ENCODE results near the gene ACOX3. TPM values are rescaled to one million over a fixed set of nuclear protein-coding genes. Genes with fewer than 3 reads are reported as not detected.

Gene ACOX3
- total RNA-seq, 4 donors from 2014 or later, result 19.0 to 32.9 (median 22.1) TPM

DNA sequence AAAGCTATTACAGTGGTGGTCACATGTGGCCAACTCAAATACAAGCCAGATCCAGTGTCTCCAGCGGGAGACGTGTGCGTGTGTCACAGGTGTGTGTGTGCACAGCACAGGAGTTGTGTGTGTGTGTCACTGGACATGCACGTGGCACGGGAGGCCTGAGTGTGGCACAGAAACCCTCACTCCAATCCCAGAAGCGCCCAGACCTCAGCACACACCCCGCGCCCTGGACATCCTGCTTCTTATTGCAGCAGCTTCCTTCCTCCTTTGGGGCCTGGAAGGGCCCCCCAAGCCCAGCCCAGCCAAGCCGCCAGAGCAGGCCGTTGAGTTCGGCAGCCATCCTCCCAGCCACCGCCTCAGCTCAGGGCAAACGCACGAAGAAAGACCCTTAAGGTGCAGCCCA, 37.9 kb downstream of the ACOX3 start:
- TF ChIP-seq POLR2A (IDR thresholded peaks at IDR 0.05), result no peak
- TF ChIP-seq, protein P1, sequence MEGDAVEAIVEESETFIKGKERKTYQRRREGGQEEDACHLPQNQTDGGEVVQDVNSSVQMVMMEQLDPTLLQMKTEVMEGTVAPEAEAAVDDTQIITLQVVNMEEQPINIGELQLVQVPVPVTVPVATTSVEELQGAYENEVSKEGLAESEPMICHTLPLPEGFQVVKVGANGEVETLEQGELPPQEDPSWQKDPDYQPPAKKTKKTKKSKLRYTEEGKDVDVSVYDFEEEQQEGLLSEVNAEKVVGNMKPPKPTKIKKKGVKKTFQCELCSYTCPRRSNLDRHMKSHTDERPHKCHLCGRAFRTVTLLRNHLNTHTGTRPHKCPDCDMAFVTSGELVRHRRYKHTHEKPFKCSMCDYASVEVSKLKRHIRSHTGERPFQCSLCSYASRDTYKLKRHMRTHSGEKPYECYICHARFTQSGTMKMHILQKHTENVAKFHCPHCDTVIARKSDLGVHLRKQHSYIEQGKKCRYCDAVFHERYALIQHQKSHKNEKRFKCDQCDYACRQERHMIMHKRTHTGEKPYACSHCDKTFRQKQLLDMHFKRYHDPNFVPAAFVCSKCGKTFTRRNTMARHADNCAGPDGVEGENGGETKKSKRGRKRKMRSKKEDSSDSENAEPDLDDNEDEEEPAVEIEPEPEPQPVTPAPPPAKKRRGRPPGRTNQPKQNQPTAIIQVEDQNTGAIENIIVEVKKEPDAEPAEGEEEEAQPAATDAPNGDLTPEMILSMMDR (IDR thresholded peaks at IDR 0.05 in 4 of 5, conservative IDR thresholded peaks at IDR 0.05 in 1 of 5), result no peak
- Histone ChIP-seq H3K9me3 (no peaks in the 10 kb centered on the region), H3K4me3 (no peak overlapping the region), H3K4me1 (peaks cover 11 to 15% of the 10 kb centered on the region in 2 donors), H3K27me3 (no peaks in the 10 kb centered on the region), H3K27ac (peak overlapping the region; percentile 35 to 68 (median 60)), H3K36me3 (peaks cover 0 to 37% of the 10 kb centered on the region in 2 donors)
- in situ Hi-C loops (cut with MboI; ENCODE audit: low sequenced_read_pairs in 4 of 4), result loop anchor here (5.0 to 10.0 kb wide), 2 partner anchors 88 to 160 kb away; no protein-coding TSS in a partner anchor
- DNase-seq (no peak), ATAC-seq (peak in 1 of 2 donors; percentile 17)
- intact Hi-C loops (cut with DNase I; ENCODE audit: low total_unique reads), result loop anchor here (1.0 to 2.0 kb wide), 3 partner anchors 127 to 160 kb away; no protein-coding TSS in a partner anchor

DNA sequence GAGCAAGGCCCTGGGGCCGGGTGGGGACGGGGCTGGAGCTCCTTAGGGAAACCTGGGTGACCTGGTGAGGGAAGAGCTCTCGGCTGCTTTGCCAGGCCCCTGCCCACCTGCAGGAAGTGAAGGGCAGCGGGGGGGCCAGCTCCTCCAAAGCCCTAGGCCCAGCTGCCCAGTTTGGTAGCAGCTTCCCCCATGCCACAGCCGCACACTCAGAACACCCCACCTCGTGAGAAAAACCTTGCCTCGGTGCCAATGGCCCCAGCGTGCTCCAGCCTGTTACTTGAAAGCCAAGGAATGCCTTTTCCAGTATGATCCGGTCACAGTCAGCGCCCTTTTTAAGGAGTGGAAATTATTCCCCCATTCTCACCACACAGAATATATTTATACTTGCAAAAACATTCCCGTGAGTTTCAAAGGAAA, 38.3 kb downstream of the ACOX3 start:
- Histone ChIP-seq H3K36me3 (peaks cover 0 to 37% of the 10 kb centered on the region in 2 donors), H3K27ac (peak overlapping the region; percentile 35 to 68 (median 60)), H3K9me3 (no peaks in the 10 kb centered on the region), H3K27me3 (no peaks in the 10 kb centered on the region), H3K4me3 (no peak overlapping the region), H3K4me1 (peaks cover 11 to 15% of the 10 kb centered on the region in 2 donors)
- intact Hi-C loops (cut with DNase I; ENCODE audit: low total_unique reads) (loop anchor here (2.0 kb wide), 1 partner anchor 135 kb away; no protein-coding TSS in a partner anchor), in situ Hi-C loops (cut with MboI; ENCODE audit: low sequenced_read_pairs in 4 of 4) (loop anchor here (5.0 to 10.0 kb wide), 2 partner anchors 87 to 160 kb away; no protein-coding TSS in a partner anchor)
- no peak for TF ChIP-seq POLR2A (IDR thresholded peaks at IDR 0.05)
- TF ChIP-seq, protein P1 (IDR thresholded peaks at IDR 0.05 in 4 of 5, conservative IDR thresholded peaks at IDR 0.05 in 1 of 5), result no peak
- no peak for DNase-seq
- peak in 1 of 2 donors; percentile 7 for ATAC-seq

DNA sequence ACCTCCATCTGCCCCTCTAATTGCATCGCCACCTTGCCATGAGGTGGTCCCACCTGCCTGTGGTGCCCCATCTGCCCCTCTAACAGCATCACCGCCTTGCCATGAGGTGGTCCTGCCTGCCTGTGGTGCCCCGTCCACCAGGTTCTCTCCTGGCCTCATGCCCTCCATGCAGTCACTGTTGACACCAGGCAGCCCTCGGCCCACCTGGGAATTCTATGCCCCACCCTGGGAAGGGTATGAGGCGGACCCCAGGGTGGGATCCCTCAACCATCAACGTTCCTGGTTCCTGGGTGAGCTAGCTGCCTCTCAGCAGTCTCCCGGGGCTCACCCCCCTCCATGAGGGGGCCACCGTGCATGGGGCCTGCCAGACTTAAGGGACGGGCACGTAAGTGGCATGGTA, 38.9 kb downstream of the ACOX3 start:
- DNase-seq (no peak), ATAC-seq (no peak)
- no peaks in the 10 kb centered on the region for H3K27me3 ChIP-seq

DNA sequence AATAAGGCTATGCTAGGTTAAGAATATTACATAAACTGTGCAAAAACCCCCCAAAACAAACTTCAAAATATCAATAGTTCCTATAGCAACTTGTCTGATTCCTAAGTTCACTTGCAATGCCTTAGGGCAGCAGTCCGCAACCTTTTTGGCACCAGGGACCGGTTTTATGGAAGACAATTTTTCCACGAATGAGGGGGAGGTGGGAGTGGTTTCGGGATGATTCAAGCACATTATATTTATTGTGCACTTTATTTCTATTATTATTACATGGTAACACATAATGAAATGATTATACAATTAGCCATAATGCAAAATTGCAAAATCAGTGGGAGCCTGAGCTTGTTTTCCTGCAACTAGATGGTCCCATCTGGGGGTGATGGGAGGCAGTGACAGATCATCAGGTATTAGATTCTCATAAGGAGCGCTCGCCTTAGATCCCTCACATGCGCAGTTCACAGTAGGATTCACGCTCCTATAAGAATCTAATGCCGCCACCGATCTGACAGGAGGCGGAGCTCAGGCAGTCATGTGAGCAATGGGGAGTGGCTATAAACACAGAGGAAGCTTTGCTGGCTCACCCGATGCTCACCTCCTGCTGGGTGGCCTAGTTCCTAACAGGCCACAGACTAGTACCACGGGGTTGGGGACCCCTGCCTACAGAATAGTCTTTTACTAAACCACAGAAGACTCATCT, 39.7 kb downstream of the ACOX3 start:
- in situ Hi-C loops (cut with MboI; ENCODE audit: low sequenced_read_pairs in 4 of 4) (loop anchor here (5.0 to 10.0 kb wide), 2 partner anchors 86 to 158 kb away; no protein-coding TSS in a partner anchor), intact Hi-C loops (cut with DNase I; ENCODE audit: low total_unique reads) (no loop called here)
- ATAC-seq (no peak), DNase-seq (no peak)
- no peaks in the 10 kb centered on the region for H3K27me3 ChIP-seq
- H3K4me3 ChIP-seq, result no peak overlapping the region
- H3K9me3 ChIP-seq, result no peaks in the 10 kb centered on the region
- H3K27ac ChIP-seq, result no peak overlapping the region
- H3K36me3 ChIP-seq, result peaks cover 0 to 31% of the 10 kb centered on the region in 2 donors
- H3K4me1 ChIP-seq, result peaks cover 11 to 15% of the 10 kb centered on the region in 2 donors
- no peak for TF ChIP-seq POLR2A (IDR thresholded peaks at IDR 0.05)

More for the DNA sequence above, 38.9 kb downstream of the ACOX3 start:
- Histone ChIP-seq H3K4me3 (no peak overlapping the region), H3K4me1 (peaks cover 11 to 15% of the 10 kb centered on the region in 2 donors), H3K27ac (peak overlapping the region; percentile 35 to 68 (median 60)), H3K36me3 (peaks cover 0 to 37% of the 10 kb centered on the region in 2 donors), H3K9me3 (no peaks in the 10 kb centered on the region)
- in situ Hi-C loops (cut with MboI; ENCODE audit: low sequenced_read_pairs in 4 of 4) (loop anchor here (5.0 to 10.0 kb wide), 2 partner anchors 87 to 159 kb away; no protein-coding TSS in a partner anchor), intact Hi-C loops (cut with DNase I; ENCODE audit: low total_unique reads) (loop anchor here (2.0 kb wide), 1 partner anchor 135 kb away; no protein-coding TSS in a partner anchor)
- TF ChIP-seq POLR2A (IDR thresholded peaks at IDR 0.05), result no peak
- TF ChIP-seq, protein P1 (IDR thresholded peaks at IDR 0.05 in 4 of 5, conservative IDR thresholded peaks at IDR 0.05 in 1 of 5), result no peak

DNA sequence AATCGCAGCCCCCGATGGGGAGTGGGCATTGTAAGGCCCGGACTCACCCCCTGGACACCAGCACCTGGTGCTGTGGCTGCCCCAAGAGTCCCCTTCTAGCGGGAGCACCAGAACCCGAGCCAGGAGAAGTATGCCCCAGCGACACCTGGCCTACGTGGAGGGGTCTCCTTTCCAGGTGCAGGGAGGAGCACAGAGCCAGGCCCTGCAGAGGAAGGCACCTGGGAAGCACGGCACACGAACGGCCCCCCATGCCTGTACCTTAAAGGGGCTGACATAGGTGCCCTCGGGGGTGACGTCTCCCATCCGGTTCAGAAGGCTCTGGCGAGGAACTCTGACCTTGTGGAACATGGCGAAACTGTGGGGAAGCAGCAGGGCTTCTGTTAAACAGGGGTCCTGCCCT, 41.2 kb downstream of the ACOX3 start:
- Histone ChIP-seq H3K36me3 (peaks cover 0 to 23% of the 10 kb centered on the region in 2 donors), H3K9me3 (no peaks in the 10 kb centered on the region), H3K27ac (no peak overlapping the region), H3K27me3 (no peaks in the 10 kb centered on the region), H3K4me1 (peaks cover 17 to 20% of the 10 kb centered on the region in 2 donors), H3K4me3 (no peak overlapping the region)
- TF ChIP-seq POLR2A (IDR thresholded peaks at IDR 0.05), result no peak
- TF ChIP-seq, protein P1 (IDR thresholded peaks at IDR 0.05 in 4 of 5, conservative IDR thresholded peaks at IDR 0.05 in 1 of 5), result no peak
- no peak for DNase-seq
- intact Hi-C loops (cut with DNase I; ENCODE audit: low total_unique reads) (no loop called here), in situ Hi-C loops (cut with MboI; ENCODE audit: low sequenced_read_pairs in 4 of 4) (loop anchor here in 1 of 4 donors (10.0 kb wide), 1 partner anchor 74 kb away; no protein-coding TSS in a partner anchor)
- no peak for ATAC-seq
